Measurements from ENCODE around the gene TENT5C.

Gene TENT5C

GRCh38 chr1:117657949-117658660 lies 52.3 kb downstream of the TENT5C start:
- no peak for DNase-seq

- no peak for DNase-seq
These were observed 52.8 kb downstream of the TENT5C start for GRCh38 chr1:117658676-117659075.

GRCh38 chr1:117659550-117660270 lies 53.9 kb downstream of the TENT5C start:
- no peak for DNase-seq

- no peak for DNase-seq
These were observed 54.6 kb downstream of the TENT5C start for GRCh38 chr1:117660271-117660965.

- no peak for DNase-seq
These were observed 55.2 kb downstream of the TENT5C start for GRCh38 chr1:117661027-117661426.

GRCh38 chr1:117662667-117663066 lies 56.8 kb downstream of the TENT5C start:
- DNase-seq = no peak

- no peak for DNase-seq
These were observed 57.5 kb downstream of the TENT5C start for GRCh38 chr1:117663156-117663902.

GRCh38 chr1:117664314-117664713 lies 58.5 kb downstream of the TENT5C start:
- no peak for DNase-seq

GRCh38 chr1:117665556-117666270 lies 59.9 kb downstream of the TENT5C start:
- DNase-seq = no peak

- DNase-seq = no peak
These were observed 63.7 kb downstream of the TENT5C start for GRCh38 chr1:117669572-117669971.

- no peak for DNase-seq
These were observed 65.3 kb downstream of the TENT5C start for GRCh38 chr1:117670976-117671780.

- DNase-seq = no peak
These were observed 66.1 kb downstream of the TENT5C start for GRCh38 chr1:117671781-117672501.

- no peak for DNase-seq
These were observed 66.9 kb downstream of the TENT5C start for GRCh38 chr1:117672756-117673155.

- no peak for DNase-seq
These were observed 67.6 kb downstream of the TENT5C start for GRCh38 chr1:117673405-117673804.

- no peak for DNase-seq
These were observed 68.9 kb downstream of the TENT5C start for GRCh38 chr1:117674521-117675400.

- no peak for DNase-seq
These were observed 70.1 kb downstream of the TENT5C start for GRCh38 chr1:117675907-117676430.

GRCh38 chr1:117676615-117677130 lies 70.8 kb downstream of the TENT5C start:
- no peak for DNase-seq

Data from SHP77 (cell line).